ENCODE results near the gene DNER.

- no peak for TF ChIP-seq FOXA1 (IDR thresholded peaks at IDR 0.05)
- TF ChIP-seq REST (IDR thresholded peaks at IDR 0.05), result no peak
These were observed 171.0 kb downstream of the DNER start for GRCh38 chr2:229543176-229543873.
